Measurements from ENCODE around the gene SIAH3.
"Not testable (repeated sequence)": the region's sequence is repeated elsewhere in the genome, so short reads cannot be mapped to it uniquely, and the experiment has no call there.

SIAH3 gene

DNA sequence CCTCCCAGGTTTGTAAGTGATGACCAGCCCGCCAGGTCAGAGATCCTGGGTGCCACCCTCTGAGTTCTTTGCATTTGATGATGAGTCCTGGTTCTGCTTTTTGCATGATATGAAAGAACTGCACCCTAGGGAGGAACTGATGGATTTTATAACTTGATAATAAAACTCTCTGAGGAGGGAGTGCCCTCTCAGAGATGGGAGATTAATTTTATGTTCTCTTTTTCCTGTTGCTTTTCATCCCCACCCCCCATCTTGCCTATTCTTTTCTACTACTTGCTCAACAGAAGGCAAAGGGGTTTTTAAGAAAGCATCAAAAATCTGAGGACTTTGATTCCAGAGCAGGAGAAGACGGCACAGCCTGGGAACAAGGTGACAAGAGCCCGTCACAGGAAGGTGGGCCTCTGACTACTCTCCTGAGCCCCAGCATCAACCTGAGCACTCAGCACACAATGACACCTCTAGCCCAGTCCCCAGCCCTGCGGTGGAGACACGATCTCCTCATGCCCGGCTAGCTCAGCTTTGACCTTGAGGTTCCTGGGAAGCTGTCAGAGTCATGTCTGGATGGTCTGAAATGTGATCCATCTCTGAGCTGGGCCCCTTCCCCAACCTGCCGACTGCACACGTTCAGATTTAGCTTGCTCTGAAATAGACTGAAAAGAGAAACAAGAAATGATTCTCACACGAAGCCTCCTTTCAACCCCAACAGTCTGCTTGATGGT, 69.1 kb downstream of the SIAH3 start:
- no peak for DNase-seq (ENCODE audit: low spot score)

DNA sequence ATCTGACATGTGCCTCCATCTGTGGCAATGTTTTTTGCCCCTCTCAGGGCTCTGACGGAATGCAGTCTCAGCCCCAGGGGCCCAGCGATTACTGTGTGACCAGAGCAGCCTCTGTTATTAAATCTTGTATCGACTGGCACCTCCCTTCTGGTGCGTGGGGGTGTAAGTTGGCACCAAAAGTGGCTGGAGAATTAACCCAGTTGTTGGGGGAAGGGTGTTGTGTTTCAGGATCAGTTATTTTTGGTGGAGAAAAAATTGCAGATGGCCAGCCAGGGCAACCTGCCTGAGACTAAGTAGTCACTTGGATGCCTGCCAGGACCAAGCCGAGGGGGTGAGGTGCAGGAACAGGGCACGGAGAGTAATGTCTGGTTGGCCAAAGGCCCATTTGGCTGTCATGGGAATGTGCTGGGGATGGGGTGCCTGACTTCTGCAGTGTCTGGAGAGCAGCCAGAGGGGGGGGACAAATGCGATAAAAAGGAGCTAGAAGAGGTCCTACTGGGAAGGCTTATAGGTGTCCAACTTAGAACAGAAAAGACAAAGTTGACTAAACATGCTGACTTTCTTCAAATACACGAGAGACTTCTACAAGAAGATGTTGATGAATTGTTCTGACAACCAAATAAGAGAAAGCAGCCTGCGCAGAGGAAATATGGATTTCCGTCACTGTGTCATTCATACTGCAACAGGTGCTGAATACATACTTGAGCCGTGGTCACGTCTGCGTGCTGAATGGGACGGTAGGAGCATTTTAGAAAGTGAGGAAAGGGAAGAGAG, 69.8 kb downstream of the SIAH3 start:
- DNase-seq (ENCODE audit: low spot score): no peak

DNA sequence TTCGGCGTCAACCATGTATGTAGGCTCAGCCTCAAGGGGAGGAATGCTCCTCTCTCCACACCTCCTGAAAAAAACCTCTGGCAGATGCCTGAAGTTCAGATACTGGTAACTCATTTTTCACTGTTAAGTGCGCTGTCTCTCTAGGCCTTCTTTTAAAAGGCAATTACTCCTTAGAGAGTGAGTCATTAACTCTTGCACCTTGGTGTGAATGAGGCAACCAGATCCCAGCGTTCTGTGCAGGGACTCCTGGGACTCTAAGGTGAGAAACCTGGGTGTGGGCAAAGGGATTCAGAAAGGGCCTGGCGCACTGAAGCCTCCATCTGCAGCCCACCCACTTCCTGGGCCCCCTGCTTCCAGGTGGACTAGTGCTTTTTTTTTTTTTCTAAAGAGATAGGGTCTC, 71.7 kb downstream of the SIAH3 start:
- DNase-seq (ENCODE audit: low spot score): no peak

DNA sequence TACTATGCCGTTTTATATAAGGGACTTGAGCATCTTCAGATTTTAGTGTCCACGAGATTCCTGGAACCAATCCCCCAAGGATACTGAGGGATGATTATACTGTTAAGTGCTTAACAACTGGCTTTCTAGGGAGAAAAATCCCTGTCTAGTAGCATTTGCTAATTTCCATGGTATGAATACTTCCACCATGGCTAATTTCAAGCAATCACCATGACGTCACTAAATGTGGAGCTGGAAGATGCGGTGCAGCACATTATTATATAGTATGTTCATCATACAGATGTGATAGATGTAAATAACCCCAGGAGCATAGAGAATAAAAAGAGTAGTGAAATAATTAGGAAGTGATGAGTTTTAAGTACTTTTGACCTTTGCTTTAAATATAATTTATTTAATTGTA, 72.7 kb downstream of the SIAH3 start:
- DNase-seq (ENCODE audit: low spot score): no peak

DNA sequence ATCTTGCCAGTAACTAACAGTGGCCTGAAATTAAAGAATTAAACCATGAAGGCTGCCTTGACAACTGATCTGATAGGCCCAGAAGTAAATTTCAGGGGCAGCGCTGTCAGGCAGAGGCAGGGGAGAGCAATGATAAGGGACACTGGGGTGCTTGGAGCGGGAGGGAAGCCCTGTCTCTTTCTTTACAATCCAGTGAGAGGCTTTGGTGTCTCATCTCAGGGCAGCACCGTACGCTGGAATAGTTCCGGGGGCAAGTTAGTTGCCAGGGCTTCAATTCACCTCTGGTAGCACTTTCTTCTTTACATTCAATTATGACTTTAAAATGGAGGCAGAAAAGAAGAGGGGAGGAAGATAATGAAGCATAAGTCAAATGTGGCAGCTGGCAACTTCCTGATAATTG, 74.8 kb downstream of the SIAH3 start:
- DNase-seq (ENCODE audit: low spot score): no peak

DNA sequence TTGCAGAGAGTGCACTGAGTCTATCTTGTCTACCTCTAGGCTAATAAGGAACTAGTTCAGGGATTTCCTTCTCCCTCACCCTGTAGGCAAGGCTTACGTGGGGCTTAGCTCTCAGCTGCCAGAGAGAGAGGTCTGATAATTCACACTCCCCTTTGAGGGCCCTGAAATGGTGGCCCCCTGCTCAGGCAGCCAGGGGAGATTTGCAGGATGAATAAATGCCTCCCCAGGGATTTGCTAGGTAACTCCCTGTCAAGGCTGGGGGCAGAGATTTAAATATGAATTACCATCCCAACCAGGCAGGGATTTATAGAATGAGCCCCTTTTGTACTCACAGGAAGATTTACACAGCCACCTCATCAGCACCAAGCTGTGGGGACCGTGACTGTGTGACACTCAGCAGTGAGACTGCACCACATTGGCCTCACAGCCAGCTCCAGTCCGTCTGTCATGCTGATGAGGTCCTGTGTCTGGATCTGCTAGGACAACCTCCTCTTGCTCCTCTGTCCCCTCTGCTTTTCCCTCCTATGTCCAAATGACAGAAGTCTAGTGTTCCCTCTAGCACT, 76.1 kb downstream of the SIAH3 start:
- DNase-seq (ENCODE audit: low spot score): no peak

DNA sequence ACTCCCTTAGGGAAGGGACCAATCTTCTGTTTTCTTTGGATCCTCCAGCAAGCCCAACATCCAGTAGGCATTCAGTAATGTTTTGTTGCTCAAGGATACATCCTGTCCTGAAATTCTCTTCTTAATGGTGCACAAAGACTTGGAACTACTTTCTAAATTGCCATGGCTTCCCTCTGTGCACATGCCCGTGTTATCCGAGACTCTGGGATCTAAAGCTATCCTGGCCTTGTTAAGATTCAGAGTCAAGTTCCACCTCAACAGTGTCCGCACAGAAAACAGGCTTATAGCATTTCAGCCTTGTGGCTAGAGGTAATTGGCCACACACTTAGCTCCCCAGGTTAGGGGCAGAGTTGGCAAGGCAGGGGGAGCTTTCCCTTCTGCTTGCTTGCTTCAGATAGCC, 77.6 kb downstream of the SIAH3 start:
- DNase-seq (ENCODE audit: low spot score): no peak

DNA sequence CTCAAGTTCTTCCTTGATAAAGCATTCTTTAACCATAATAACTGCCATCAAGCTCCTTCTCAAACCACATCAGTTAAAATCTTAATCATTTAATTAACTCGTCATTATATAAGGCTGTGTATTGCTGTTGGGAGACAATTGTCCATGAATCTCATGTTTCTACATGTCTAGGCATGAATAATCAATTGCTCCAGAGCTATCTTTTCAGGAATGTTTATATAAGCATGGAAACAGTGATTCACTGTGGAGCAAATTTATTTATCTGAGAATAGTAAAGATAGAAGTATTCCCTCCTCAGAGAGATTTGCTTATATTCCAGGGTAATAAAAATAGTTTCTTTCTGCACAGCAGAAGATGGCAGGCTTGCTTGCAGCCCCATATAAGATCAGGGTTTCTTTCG, 78.3 kb downstream of the SIAH3 start:
- DNase-seq (ENCODE audit: low spot score): no peak

DNA sequence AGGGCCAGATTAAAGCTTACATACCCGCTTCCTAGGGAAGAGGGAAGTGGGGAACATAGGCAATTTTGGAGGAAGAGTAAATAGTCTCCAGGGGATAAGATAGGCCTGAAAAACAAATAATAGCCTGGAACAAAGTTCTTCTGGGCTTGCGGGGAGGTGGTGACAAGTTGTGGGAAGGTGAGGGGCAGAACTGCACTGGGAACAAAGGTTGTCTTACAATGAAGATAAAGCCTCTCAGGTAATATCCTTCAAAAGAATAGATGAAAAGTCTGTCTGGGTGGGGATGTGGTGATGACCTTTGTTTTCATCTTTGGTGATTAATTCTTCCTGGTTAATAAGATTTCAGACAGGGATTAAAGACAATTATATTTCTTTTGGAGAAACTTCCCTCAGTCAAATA, 80.7 kb downstream of the SIAH3 start:
- no peak for DNase-seq (ENCODE audit: low spot score)

DNA sequence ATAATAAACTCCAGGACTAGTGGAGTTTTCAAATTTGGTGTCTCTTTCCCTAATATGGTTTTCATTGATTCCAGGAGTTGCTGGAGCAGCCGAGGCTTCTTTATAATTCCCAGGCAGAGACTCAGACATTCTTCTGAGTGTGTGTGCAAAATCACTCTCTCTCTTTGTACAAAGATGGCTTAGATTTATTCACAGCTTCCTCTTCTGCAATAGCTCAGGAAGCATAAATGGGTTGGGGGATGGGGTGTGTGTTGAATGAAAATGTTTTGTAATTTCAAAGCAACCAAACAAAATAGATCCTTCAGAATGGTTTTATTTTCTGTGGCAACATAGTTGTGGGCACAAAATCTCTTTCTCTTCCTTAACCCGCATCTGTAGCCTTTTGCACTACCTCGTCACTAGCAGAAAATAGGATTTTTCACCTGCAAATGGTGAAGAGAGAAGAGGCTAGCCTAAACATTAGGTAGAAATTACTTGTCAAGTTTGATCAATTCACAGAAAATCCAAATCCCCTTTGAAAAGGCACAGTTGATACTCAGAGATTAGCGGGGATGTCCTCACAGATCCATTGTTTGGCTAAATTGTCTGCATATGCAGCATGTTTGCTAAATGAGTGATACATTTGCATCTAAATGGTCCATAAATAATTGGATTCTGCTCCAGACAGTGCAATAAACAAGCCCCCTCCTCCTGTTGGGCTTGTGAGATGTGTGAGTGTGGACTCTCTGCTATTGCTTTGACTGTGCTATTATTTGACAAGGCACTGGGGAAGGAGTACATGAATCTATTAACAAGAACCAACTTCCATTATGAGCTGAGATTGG, 82.7 kb downstream of the SIAH3 start:
- no peak for DNase-seq (ENCODE audit: low spot score)

DNA sequence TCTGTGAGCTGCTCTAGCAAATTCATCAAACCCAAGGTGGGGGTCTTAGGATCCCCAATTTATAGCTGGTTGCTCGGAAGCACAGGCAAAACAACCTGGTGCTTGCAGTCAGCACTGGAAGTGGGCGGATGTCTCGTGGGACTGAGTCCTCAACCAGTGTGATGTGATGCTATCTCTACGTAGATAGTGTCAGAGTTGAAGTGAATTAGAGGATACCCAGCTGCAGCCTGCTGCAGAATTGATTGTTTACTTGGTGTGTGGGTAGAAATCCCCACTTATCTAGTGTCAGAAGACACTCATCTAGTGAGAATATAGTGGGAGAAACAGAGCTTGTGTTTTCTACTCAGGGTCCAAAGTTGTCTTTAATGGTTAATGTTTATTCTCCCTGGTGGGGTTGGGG, 86.1 kb downstream of the SIAH3 start:
- no peak for DNase-seq (ENCODE audit: low spot score)

DNA sequence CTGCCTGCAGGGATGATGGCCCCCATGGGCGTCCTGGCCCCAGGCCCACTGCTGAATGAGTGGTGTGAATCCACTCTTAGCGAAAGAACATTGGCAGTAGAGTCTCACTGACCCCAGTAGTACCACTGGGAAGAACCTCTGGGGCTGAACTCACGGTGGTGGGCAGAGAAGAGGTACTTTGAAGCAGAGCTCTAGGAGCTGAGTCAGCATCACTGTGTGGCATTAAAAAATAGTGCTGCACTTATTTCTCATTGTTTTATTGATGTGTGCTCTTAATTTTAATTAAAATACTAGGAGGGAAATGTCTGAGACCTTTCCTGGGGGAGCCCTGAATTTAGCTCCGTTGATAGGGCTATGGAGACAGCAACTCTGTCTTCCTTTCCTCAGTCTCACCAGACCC, 88.1 kb downstream of the SIAH3 start:
- DNase-seq (ENCODE audit: low spot score): no peak

DNA sequence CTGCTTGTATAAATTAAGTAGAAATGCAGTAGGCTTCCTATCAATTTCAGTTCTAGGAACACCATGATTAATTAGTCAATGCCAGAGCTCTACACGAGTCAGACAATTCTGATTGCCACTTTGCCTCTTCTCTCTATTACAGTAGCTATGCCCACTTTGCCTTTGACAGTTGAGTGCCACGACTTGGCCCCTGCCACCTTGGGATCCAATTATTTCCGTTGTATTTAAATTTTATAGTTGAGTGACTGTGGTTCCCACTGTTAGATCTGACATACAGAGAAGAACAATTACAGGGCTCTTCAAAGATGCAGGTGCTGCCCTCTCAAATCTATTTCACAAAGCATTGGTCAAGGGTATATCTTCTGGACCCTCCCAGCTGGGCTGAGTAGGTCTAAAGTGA, 94.0 kb downstream of the SIAH3 start:
- DNase-seq (ENCODE audit: low spot score): not testable (repeated sequence)

DNA sequence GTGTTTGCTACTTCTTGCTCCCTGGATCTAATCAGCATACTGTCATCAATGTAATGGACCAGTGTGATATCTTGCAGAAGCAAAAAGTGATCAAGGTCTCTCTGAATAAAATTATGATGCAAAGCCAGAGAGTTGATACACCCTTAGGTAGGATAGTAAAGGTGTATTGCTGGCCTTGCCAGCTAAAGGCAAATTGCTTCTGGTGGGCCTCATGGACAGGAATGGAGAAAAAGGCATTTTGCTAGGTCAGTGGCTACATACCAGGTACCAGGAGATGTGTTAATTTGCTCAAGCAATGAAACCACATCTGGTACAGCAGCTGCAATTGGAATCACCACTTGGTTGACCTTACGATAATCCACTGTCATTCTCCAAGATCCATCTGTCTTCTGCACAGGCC, 95.1 kb downstream of the SIAH3 start:
- DNase-seq (ENCODE audit: low spot score): not testable (repeated sequence)

DNA sequence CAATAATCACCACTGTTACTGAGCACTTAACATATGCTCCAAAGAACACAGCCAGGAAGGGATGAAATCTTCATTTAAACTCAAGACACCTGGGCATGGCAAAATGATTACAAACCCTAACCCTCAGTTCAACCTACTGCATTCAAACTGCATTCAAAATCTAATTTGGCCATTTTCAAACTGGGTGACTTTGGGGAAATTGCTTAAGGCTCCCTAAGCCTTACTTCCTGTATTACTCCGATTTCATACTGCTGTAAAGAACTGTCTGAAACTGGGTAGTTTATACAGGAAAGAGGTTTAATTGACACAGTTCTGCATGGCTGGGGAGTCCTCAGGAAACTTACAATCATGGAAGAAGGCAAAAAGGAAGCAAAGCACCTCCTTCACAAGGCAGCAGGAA, 99.0 kb downstream of the SIAH3 start:
- no peak for DNase-seq (ENCODE audit: low spot score)

DNA sequence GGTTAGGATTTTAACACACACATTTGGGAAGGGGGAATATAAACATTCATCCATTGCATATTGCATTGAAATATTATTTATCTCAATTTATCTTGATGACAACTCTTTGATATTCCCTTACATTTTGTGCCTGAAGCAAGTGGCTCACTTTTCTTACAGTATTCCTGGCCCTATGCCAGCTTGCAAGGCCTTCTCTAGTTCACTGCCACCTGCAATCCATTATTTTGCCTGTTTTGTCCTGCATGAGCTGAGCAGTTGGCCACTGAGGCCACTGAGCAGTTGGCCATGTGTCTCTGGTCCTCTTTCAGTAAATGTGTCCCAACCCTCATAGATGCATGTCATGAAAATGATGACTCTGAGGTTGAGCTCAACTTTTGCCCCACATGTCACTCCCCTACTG, 99.7 kb downstream of the SIAH3 start:
- no peak for DNase-seq (ENCODE audit: low spot score)

DNA sequence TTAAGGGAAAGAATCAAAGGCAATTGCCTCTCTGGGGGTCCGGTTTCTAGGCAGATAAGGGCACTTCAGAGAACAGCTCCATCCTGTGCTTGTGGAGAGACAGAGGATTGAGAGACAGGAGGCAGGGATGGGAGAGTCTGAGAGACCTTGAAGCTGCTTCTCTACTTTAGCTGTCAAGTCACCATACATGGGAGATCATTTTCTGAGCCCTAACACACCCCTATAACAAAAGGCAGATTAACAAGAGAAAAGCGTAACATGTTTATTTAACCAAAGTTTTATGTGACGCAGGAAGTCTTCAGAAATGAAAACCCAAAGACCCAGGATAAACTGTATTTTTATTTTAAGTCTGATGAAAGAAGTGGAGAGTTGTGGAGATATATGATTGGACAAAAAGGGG, 101.0 kb downstream of the SIAH3 start:
- DNase-seq (ENCODE audit: low spot score): no peak

DNA sequence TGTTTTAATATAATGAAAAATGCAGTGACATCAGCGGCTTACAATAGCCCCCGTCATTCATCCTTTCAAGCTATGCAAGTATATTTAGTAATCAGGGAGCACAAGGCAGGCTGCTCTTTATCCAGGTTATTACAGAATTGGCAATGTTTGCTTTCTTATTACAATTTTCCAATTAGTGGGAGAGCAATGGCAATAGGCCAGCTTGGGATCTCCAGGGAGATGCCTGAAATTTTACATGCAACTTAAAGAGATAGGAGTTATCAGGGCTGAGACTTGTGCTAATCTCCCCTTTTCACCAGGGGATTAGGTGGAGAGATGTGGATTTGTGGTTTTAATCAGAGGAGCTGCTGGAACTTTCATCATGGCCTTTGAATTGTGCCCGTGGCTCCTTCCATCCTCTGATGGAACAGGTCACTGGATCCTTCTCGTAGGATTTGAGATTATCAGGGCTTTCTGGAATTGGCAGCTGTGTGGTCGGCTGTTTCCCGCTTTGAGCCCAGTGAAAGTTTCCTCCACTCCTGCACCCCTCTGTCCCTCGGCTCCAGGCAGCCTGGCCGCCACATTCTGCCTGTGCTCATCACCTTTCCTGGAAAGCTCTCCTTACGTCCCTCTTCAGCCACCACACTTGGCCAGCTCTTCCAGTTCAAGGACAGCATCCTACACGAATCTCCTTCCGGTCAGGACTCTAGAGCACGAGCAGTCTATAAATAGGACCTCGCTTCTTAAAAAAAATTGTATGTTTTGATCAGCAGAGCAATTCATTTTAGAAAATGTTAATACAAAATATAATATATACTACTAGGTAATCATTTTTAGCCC, 102.4 kb downstream of the SIAH3 start:
- no peak for DNase-seq (ENCODE audit: low spot score)

DNA sequence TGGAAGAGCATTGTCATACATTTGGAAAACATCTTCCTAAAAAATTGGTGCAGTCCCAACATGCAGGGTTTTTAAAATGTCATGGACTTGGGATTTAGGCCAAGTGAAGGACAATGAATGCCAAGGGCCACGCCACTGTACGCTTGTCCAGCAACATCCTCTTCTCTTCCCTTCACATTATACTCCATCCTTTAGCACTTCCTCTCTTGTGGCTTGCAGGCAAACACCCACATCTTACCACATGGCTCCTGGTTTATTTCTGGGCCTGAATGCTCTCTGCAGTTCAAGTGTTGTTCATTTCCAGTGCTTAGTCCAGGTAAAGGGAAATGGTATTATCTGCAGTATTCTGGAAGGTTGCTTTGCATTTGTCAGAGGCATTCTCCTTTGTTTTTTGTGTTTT, 104.5 kb downstream of the SIAH3 start:
- DNase-seq (ENCODE audit: low spot score): no peak

DNA sequence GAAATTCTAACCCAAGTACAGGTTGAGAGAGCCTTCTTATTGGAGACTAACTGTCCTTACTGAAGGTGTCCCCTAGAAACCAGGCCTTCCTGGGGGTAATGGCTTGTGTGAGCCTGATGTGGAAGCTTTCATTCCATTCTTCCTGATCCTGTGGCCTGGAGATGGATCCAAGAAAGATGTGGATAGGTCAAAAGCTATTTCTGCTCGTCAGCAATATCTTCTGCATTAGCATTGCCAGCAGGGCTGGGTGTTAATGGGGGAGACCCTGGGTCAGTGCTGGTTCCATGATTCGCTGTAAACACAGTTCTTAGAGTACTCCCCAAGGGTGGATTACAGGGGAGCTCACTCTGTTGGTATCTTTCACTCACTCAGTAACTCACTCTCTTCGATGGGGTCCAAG, 106.6 kb downstream of the SIAH3 start:
- no peak for DNase-seq (ENCODE audit: low spot score)

DNA sequence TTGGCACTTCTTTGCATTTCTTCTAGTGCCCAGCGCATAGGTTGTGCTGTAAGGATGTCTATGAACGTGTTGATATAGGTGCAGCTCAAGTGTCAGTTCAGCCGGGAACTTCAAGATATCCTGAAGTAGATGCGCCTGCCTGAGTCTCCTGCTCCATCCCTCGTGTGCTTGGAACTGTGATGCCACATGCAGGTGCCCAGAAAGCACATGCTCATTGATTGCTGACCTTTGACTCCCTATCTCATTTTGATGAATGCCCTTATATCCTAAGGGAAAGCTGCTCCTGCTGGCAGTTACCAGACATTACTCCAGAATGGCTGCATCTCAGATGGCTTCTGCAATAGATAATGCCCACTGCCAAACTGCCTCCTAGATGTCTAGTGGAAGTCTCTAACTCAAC, 108.6 kb downstream of the SIAH3 start:
- DNase-seq (ENCODE audit: low spot score): no peak

DNA sequence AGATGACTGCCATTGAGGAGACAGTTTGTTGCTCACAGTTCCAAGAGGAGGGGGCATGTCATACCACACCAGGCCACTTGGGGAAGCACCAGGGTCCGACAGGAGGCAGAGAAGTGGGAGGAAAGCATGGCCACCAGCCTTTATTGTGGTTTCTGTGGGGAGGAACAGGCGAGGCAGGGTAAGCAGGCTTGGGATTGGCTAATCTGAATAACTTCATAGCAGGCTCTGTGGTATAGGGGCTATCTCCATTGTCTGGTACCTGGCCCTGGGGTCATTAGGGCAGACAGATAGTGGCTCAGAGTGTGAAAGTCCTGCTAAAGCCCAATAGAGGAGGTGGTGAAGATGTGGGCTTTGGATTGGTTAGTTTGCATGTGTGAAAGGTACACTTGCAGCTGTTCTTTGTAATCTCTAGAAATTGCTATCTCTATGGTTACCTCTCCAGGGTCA, 114.0 kb downstream of the SIAH3 start:
- no peak for DNase-seq (ENCODE audit: low spot score)
